NCI-H2196 (cell line): ENCODE results near the gene C4orf46.

ENCODE experiments used
- DNase-seq: peaks from one replicate; lab custom pipeline; 2025; ENCODE audit not compliant: unreplicated experiment; lab: John Stamatoyannopoulos, UW

C4orf46 gene

GRCh38 chr4:158656439-158656838 lies 15.2 kb downstream of the C4orf46 start:
- no peak for DNase-seq

GRCh38 chr4:158652920-158653319 lies 18.8 kb downstream of the C4orf46 start:
- no peak for DNase-seq

GRCh38 chr4:158649111-158649680 lies 22.5 kb downstream of the C4orf46 start:
- no peak for DNase-seq

GRCh38 chr4:158644760-158645159 lies 26.9 kb downstream of the C4orf46 start:
- DNase-seq, result no peak

- DNase-seq, result no peak
These were observed 27.3 kb downstream of the C4orf46 start for GRCh38 chr4:158644356-158644755.

GRCh38 chr4:158636619-158637018 lies 35.1 kb downstream of the C4orf46 start:
- DNase-seq, result no peak

GRCh38 chr4:158630893-158631292 lies 40.8 kb downstream of the C4orf46 start:
- no peak for DNase-seq

- DNase-seq, result no peak
These were observed 46.1 kb downstream of the C4orf46 start for GRCh38 chr4:158625544-158625943.

- DNase-seq, result peak; percentile 27
These were observed 46.7 kb downstream of the C4orf46 start for GRCh38 chr4:158624889-158625478.

GRCh38 chr4:158622251-158622650 lies 49.4 kb downstream of the C4orf46 start:
- no peak for DNase-seq

GRCh38 chr4:158621729-158622128 lies 50.0 kb downstream of the C4orf46 start:
- DNase-seq, result no peak

- DNase-seq, result no peak
These were observed 53.7 kb downstream of the C4orf46 start for GRCh38 chr4:158617956-158618355.
